ENCODE measurements around the gene CSKMT. TPM values are rescaled to one million over a fixed set of nuclear protein-coding genes. Genes with fewer than 3 reads are reported as not detected.

CSKMT gene
- total and polyA plus RNA-seq, 10 of the 15 experiments (the other 5 are each of a cell fraction or from before 2014, with no cell fraction given) = 7.0 to 213 (median 21.6) TPM

GRCh38 chr11:62671608-62672389 is 6.7 kb downstream of the CSKMT start, which contains the start of the genes LBHD1 and UQCC3:
LBHD1 (minus strand) TSS chr11:62672267; CDS start chr11:62670031, 2,236 bp downstream.
UQCC3 (plus strand) TSS chr11:62671673; CDS start chr11:62671746, 73 bp downstream.
- Histone ChIP-seq H3K79me2 (ENCODE audit: control insufficient read depth, insufficient read depth, low read length) (peaks cover 46% of the 10 kb centered on the region), H4K20me1 (ENCODE audit: control insufficient read depth, insufficient read depth) (no peaks in the 10 kb centered on the region; the same call in 1 of the 2 replicates), H3K4me1 (ENCODE audit: control insufficient read depth, insufficient read depth, low read length) (peaks cover 19% of the 10 kb centered on the region), H3K9ac (ENCODE audit: control insufficient read depth, insufficient read depth, low read length) (peak within 1 kb of the TSS; percentile 87), H3K27me3 (replicated peaks in 1 of 2; ENCODE audit: control insufficient read depth in 2 of 2, insufficient read depth in 2 of 2, low read length in 1 of 2) (no peaks in the 10 kb centered on the region), H2AFZ (ENCODE audit: control insufficient read depth, low read depth, low read length) (peak within 1 kb of the TSS; percentile 75), H3K4me3 (peak within 1 kb of the TSS; percentile 88), H3K9me3 (replicated peaks; ENCODE audit: control insufficient read depth, insufficient read depth, low read length) (no peaks in the 10 kb centered on the region), H3K4me2 (ENCODE audit: control insufficient read depth, insufficient read depth) (peak within 1 kb of the TSS; percentile 64), H3K27ac (ENCODE audit: control insufficient read depth, insufficient read depth) (peak within 1 kb of the TSS; percentile 75), H3K36me3 (ENCODE audit: control insufficient read depth in 2 of 2, insufficient read depth in 2 of 2, low read length in 1 of 2) (peaks cover 0 to 9% of the 10 kb centered on the region in 2 experiments; a peak in 1 of 4 replicates)
- ATAC-seq = peak; percentile 89
- DNase-seq (ENCODE audit: low read depth, low spot score) = no peak
- intact Hi-C loops (cut with micrococcal nuclease; ENCODE audit: unreplicated experiment) = loop anchor here (2.0 to 5.0 kb wide), 3 partner anchors 59 to 191 kb away; partner anchors contain the start of genes EML3, ROM1 and TUT1
- 2% methylated on average over 59 of the region's 59 CpGs for WGBS (ENCODE audit: insufficient coverage, insufficient replicate concordance, low lambda C conversion rate, missing lambda C conversion rate)
- RAD21 ChIA-PET (ENCODE audit: unreplicated experiment) = interaction anchor here (0.8 to 2.7 kb wide), 12 partner anchors 9 to 129 kb away, joined by 3 to 14 read pairs (median 4); partner anchors contain the start of genes B3GAT3, HNRNPUL2, MTA2 and TTC9C
- in situ Hi-C loops (cut with MboI) = no loop called here
- CTCF ChIA-PET = interaction anchor here (0.8 to 1.5 kb wide), 9 partner anchors 10 to 290 kb away, joined by 3 to 5 read pairs (median 3); partner anchors contain the start of gene TUT1
- peak; percentile 93 for FAIRE-seq
- BruUV-seq (replicated peaks) = TSS peak; percentile 78
- SMC1A ChIA-PET (ENCODE audit: uncharacterized antibody, unreplicated experiment) = interaction anchor here (0.8 to 2.2 kb wide), 7 partner anchors 9 to 277 kb away, joined by 3 to 9 read pairs (median 4); partner anchors contain the start of gene TUT1
- POLR2A ChIA-PET = interaction anchor here (0.6 to 16.2 kb wide), 26 partner anchors 9 to 1569 kb away, joined by 3 to 295 read pairs (median 6); partner anchors contain the start of genes B3GAT3, EEF1G, FKBP2 and GANAB
- TF ChIP-seq EED (IDR thresholded peaks at IDR 0.05; ENCODE audit: low read depth) (peak; percentile 75), ASH2L (IDR thresholded peaks at IDR 0.05; ENCODE audit: borderline replicate concordance, low read depth) (0 out of 2 replicates have a peak, but pooled peaks have one; percentile 76), ATF7 (IDR thresholded peaks at IDR 0.05; ENCODE audit: low read depth) (no peak), BCLAF1 (IDR thresholded peaks at IDR 0.05) (no peak), NBN (IDR thresholded peaks at IDR 0.05) (peak; percentile 73; the same call in 1 of the 2 replicates), ZNF207 (IDR thresholded peaks at IDR 0.05; ENCODE audit: borderline replicate concordance) (peak; percentile 3; the same call in 1 of the 2 replicates), POLR2AphosphoS5 (IDR thresholded peaks at IDR 0.05; ENCODE audit: low read length) (peak; percentile 92), HCFC1 (IDR thresholded peaks at IDR 0.05; ENCODE audit: low read length) (peak; percentile 60; the same call in 1 of the 2 replicates), SMAD1 (IDR thresholded peaks at IDR 0.05; ENCODE audit: low read depth, partially characterized antibody) (no peak), KLF5 (IDR thresholded peaks at IDR 0.05; ENCODE audit: partially characterized antibody) (peak; percentile 18), POU2F2 (IDR thresholded peaks at IDR 0.05; ENCODE audit: borderline replicate concordance, low read depth, low read length) (peak; percentile 72; the same call in 2 of the 3 replicates), CBFB (IDR thresholded peaks at IDR 0.05; ENCODE audit: low read depth) (peak; percentile 84), GATAD2B (conservative IDR thresholded peaks at IDR 0.05; ENCODE audit: low read depth) (peak; percentile 74; the same call in 1 of the 2 replicates), IKZF1 (conservative IDR thresholded peaks at IDR 0.05) (peak; percentile 95), MTA2 (IDR thresholded peaks at IDR 0.05; ENCODE audit: low read depth) (0 out of 2 replicates have a peak, but pooled peaks have one; percentile 36), TCF3 (IDR thresholded peaks at IDR 0.05; ENCODE audit: borderline replicate concordance, insufficient read depth, low read depth, low read length) (0 out of 2 replicates have a peak, but pooled peaks have one; percentile 52), DPF2 (IDR thresholded peaks at IDR 0.05) (peak; percentile 67), ZSCAN29 (IDR thresholded peaks at IDR 0.05) (no peak), BACH1 (IDR thresholded peaks at IDR 0.05; ENCODE audit: borderline replicate concordance) (peak; percentile 76), LARP7 (IDR thresholded peaks at IDR 0.05) (peak; percentile 60; the same call in 1 of the 2 replicates), PAX8 (IDR thresholded peaks at IDR 0.05) (no peak), RFX5 (IDR thresholded peaks at IDR 0.05; ENCODE audit: low read depth, low read length) (0 out of 2 replicates have a peak, but pooled peaks have one; percentile 49), GABPA (IDR thresholded peaks at IDR 0.05; ENCODE audit: low read depth) (peak; percentile 64), SP1 (IDR thresholded peaks at IDR 0.05; ENCODE audit: low read depth, low read length) (peak; percentile 47)
